Epidermal melanocyte (primary cell): Measurements from ENCODE around the gene UGT2B7.
"Not testable (repeated sequence)": the region's sequence is repeated elsewhere in the genome, so short reads cannot be mapped to it uniquely, and the experiment has no call there.

Experiments
- DNase-seq: peaks from one replicate; pipeline ENCODE4 v3.0.0; 2011; ENCODE audit warnings: low spot score; ENCODE audit not compliant: insufficient read length

The UGT2B7 gene

DNA sequence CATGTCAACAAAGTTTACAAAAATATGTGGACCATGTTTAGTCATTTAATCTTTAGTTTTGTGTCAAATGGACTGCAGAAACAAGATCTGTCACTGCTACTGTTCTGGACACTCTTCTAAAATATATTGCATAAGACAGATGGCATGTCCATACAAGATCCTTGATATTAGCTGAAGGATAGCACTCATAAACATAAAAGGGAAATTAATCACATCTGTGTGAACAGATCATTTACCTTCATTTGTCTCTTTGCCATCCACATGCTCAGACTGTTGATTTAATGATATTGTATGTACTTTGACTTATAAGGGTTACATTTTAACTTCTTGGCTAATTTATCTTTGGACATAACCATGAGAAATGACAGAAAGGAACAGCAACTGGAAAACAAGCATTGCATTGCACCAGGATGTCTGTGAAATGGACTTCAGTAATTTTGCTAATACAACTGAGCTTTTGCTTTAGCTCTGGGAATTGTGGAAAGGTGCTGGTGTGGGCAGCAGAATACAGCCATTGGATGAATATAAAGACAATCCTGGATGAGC is at the start of gene UGT2B7:
Gene UGT2B7, plus strand, starts transcription at position 364 of the 546 bp plus-strand sequence. Its CDS starts 47 bp downstream, at position 411.
- DNase-seq: no peak

DNA sequence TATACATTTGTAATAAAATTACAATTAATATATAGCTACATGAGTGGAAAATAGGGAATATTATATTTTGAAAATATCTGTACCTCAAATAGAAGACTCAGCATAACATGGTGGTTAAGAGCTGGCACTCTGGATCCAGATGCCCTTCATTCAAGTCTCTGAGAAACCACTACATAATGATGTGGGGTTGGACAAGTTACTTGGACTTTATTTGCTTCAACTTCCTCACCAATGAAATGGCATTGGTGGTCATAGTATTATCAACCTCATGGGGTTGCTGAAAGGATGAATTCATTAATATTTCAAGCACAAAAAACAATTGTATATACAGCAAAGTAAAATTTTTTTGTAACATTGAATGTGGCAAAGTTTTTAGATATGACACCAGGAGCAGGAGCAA is 46.4 kb upstream of the UGT2B7 start:
- no peak for DNase-seq

DNA sequence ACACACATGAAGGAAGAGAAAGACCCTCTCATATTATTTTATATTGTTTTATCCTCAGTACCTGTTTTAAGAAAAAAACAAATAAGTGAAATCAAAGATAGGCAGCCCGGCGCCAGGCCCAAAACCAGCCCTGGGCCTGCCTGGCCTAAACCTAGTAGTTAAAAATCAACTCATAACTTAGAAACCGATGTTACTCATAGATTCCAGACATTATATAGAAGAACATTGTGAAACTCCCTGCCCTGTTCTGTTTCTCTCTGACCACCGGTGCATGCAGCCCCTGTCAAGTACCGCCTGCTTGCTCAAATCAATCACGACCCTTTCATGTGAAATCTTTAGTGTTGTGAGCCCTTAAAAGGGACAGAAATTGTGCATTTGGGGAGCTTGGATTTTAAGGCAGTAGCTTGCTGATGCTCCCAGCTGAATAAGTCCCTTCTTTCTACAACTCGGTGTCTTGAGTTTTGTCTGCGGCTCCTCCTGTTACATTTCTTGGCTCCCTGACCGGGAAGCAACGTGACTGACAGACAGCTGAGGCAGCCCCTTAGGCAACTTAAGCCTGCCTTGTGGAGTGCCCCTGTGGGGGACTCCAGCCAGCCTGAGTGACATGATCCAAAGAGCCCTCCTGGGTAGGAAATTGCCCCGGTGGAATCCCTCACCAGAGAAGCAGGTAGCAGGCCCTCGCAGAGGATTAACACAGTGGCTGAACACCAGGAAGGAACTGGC is 45.3 kb upstream of the UGT2B7 start:
- DNase-seq: not testable (repeated sequence)

DNA sequence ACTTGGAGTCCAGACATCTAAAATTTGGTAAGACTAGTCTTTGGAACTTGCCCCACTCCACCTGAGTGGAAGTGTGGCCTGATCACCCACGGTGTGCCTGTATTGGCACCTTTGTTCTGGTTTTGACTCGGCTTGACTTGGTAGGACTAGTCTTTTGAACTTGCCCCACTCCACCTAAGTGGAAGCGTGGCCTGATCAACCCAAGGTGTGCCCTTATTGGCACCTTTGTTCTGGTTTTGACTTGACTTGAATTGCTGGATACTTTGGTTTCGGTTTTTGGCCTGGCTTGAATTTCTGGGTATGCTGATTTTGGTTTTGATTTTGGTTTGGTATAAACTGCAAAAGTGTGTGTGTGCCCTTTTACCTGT is 44.7 kb upstream of the UGT2B7 start:
- DNase-seq: no peak

DNA sequence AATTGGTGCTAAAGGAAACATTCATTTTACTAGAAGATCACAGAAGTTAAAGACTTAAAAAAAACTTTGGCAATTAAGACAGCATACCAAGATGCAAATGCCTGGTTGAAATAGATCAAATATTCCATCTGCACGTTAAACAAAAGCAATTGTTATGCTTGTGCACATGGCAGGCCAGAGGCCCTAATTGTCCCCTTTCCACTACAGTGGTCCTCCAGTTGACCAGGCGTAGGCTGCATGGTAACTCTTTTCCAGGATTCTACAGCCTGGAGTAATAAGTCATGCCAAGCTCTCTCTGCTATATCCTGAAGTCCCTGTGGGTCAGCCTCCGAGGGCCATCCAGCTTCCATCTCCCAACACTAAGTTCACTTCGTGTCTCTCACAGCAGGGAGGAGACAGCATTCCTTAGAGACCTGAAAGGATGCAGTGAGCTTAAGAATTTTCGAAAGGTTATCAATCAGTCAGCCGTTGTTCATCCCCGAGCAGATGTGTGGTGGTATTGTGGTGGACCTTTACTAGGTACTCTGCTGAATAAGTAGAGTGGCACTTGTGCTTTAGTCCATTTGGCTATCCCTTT is 42.9 kb upstream of the UGT2B7 start:
- not testable (repeated sequence) for DNase-seq

DNA sequence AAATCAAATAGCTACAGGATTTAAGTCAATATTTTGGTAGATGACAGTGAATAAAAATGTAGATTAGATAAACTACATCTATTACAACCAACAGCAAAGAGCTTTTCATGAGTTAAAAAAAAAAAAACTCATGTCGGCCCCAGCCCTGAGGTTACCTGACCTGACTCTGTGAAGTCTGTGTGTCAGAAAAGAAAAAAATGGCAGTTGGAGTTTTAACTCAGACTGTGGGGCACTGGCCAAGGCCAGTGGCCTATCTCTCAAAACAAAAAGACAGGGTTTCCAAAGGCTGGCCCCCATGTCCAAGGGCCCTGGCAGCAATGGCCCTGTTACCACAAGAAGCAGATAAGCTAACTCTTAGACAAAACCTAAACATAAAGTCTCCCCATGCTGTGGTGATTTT is 42.2 kb upstream of the UGT2B7 start:
- DNase-seq: not testable (repeated sequence)

DNA sequence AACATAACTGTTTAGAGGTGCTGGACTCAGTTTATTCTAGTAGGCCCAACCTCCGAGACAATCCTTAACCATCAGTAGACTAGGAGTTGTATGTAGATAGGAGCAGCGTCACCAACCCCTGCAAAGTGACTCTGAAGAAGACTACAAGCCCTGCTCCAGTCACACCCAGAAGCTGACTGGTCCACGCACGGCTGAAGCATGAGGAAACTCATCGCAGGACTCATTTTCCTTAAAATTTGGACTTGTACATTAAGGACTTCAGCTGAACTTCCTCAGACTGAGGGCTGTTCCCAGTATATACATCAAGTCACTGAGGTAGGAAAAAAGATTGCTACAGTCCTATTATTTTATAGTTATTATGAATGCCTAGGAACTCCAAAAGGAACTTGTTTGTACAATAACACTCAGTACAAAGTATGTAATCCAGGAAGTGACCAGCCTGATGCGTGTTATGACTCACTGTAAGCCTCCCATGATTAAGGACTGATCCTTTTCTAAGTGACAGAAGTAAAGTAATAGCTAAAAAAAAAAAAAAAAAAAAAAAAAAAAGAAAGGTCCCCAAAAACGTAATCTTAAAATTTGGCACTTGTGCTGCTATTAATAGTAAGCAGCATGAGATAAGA is 41.6 kb upstream of the UGT2B7 start:
- DNase-seq: no peak

DNA sequence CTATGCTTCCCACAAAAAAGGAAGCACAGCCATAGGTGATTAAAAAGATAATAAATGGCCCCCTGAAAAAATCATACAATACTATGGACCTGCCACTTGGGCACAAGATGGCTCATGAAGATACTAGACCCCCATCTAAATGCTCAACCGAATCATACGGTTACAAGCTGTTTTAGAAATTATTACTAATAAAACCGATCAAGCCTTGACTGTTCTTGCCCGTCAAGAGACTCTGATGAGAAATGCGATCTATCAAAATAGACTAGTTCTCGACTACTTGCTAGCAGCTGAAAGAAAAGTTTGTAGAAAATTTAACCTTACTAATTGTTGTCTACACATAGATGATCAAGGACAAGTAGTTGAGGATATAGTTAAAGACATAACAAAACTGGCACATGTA is 40.1 kb upstream of the UGT2B7 start:
- DNase-seq: no peak

DNA sequence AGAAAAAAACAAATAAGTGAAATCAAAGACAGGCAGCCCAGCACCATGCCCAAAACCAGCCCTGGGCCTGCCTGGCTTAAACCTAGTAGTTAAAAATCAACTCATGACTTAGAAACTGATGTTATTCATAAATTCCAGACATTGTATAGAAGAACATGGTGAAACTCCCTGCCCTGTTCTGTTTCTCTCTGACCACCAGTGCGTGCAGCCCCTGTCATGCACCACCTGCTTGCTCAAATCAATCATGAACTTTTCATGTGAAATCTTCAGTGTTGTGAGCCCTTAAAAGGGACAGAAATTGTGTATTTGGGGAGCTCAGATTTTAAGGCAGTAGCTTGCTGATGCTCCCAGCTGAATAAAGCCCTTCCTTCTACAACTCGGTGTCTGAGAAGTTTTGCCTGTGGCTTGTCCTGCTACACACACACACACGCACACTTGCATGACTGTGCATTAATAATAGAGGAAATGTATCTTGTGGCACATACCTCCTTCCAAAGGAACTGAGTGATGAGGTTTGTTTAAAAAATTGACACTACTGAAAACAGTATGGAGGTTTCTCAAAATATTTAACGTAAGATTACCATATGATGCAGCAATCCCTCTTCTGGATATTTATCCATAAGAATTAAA is 39.2 kb upstream of the UGT2B7 start:
- DNase-seq: no peak

DNA sequence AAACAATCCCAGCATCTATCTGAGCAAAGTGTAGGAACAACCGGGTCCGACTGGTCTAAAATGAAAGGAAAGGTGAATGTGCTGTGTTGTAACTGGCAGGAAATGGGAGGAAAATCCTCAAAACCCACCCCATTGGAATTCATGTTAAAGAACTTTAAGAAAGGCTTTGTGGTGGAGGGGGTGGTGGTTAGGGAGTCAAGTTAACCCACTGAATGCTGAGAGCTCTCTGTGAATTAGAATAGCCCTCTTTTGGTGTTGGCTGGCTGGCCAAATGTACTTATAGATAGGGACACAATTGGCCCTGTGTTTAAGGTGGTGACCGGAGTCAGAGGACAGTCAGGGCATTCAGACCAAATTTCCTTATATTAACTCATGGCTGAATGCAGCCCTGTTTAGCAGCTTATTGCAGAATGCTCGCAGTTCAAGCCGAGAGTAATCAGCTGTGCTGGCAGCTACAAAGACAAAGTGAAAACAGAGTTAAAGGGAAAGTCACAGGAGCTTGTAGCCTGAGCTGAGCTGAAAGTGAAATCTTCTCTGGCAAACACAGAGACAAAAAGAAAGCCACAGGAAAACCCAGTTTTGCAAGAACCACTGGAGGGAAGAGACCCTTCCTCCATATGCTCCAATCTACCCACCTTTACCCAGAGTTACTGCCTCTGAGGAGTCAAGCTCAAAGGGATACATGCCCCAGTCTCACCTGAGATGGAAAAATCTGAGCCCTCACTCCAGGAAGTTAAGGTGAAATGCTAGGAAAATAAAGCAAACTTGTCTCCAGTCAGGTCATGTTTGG is 38.5 kb upstream of the UGT2B7 start:
- peak; percentile 23 for DNase-seq

DNA sequence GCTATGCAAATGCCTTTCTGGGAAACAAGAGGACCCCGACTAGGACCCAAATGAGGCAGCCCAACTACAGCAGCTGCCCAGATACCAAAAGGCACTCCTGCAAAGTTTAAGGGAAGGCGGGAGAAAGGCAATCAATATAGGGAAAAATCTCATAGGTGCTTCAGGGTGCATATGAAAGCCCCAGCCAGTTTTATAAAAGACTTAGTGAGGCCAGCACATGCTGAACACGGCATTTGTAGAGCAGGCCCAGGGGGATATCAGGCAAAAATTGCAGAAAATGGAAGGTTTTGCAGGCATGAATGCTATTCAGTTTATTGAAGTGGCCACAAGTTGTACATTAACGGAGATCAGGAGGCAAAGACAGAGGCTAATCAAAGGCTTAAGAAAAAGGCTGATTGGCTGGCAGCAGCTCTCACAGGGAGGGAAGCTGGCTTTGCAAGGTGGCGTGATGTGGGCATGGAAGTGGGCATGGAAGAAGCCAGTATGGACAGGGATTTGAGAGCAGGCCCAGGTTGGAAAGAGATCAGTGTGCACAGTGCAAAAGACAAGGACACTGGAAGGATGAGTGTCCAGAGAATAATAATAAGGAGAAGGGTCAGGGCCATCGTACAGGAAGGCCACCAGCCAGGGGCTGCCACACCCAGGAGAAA is 37.7 kb upstream of the UGT2B7 start:
- DNase-seq: no peak

DNA sequence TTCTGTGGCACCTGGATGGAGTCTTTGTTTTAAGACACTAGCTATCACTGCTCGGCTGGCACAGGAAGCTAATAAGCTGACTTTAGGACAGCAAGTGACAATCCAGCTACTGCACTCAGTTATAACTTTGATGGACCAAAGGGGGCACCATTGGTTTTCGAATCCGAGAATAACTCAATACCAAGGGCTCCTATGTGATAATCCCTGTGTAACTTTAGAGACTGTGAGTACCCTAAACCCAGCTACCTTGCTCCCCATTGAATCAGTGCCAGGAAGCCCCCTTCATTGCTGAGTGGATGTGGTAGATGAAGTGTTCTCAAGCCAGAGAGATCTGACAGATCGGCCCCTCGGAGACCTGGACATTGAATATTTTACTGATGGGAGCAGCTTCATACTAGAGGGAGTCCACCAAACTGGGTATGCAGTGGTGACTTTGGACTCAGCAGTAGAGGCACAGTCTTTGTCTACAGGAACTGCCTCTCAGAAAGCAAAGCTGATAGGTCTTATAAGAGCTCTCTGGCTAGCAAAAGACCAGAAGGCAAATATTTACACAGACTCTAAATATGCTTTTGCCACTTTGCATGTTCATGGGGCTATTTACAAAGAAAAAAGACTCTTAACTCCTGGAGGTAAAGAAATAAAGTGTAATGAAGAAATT is 35.5 kb upstream of the UGT2B7 start:
- DNase-seq: no peak

DNA sequence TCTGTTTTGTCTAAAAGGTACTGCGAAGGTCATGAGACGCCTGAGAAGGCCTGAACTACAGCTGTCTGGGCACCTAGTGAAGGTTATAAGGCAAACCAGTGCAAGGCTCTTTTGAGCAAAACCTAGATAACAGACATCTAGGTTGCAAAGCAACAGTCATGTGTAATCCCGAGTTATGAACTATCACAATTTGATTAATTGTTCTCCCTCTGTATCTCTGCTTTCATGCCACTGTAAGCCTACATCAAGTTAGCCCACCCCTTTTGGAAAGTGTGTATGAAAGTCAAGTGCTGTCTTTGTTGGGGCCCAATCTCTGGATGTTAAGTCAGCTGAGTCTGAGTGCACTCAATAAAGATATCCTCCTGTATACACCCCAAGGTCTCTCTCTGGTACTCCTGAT is 31.9 kb upstream of the UGT2B7 start:
- DNase-seq: no peak

DNA sequence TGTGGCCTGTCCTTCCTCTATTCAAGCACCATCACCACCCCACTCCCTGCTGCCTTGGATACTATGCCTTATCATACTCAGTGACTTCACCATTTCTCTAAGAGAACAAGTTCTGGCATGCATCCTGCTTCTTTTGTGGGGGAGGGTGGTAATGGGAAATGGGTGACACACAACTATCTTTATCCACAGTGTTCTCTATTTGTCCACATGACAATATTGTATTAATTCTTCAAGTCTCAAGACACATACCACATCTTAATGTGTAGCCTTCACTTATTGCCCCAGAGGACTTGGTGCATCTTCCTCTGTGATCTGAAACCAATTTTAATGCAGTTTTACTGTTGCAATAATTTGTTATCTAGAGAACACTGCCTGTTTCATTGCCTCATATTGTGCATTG is 29.3 kb upstream of the UGT2B7 start:
- DNase-seq: no peak

DNA sequence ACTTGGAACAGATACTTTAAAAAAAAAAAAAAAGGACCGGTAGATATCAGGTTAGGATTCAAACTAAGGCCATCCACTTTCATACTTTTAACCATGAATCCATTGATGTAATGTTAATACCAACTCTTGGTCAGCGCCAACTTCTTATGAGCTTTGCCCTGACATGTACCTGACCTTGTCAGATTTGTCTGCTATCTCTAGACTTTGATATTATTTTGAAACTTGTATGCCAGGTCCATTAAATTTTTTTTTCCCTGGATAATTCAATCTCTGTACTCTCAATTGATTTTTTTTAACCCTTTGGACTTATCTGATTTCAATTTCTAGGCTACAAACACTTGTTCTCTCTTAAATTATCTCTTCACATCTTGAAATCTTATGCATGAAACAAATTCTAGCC is 27.2 kb upstream of the UGT2B7 start:
- DNase-seq: no peak

DNA sequence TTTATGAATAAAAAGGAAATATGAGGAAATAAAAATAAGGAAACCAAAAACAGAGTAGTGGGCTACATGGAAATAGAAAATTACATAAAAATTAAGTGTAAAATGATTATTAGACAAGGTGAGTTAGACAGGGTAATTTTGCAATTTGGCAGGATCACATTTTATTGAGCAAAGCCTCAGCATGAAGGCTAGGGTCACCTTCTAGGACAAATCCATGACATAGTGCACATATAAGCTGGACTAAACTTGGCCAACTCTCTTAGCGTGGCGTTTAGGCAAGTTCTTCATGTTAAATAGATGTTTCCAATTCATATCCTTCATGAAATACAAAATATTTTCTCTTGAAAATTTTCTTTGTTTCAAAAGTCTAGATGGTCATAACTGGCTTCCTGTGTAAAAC is 25.7 kb upstream of the UGT2B7 start:
- DNase-seq: no peak

DNA sequence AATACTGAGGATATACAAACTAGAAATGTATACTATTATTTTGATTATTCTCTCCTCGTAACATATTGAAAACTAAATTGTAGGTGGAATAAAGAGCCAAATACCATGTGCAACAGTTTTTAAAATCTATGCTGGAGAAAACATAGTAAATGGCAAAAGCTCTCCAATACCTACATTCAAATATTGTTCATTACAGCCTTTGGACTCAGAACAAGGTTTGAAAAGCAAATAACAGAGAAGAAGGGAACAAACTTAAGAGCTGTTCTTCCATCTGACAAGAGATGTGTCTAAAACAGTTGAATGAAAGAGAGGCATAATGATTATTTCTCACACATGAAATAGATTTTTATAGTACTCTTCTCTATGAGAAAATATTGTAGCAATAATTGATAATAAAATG is 25.0 kb upstream of the UGT2B7 start:
- DNase-seq: no peak

DNA sequence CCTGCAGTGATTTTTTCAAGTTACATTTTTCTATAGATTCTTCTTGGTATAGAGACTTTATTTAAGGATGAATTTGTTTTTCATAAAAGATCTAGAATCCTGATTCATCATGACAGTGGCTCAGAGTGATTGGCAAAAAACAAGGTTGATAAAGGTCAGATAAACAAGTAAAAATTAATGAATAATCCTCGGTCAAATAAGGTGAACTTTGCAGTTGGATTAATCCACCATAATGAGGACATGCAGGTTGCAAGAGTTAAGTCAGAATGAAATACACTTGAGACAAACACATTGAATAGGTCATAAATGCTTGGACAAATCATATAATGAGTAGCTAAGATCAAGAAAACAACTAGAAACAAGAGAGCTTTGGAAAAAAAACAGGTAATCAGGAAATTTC is 22.9 kb upstream of the UGT2B7 start:
- no peak for DNase-seq

DNA sequence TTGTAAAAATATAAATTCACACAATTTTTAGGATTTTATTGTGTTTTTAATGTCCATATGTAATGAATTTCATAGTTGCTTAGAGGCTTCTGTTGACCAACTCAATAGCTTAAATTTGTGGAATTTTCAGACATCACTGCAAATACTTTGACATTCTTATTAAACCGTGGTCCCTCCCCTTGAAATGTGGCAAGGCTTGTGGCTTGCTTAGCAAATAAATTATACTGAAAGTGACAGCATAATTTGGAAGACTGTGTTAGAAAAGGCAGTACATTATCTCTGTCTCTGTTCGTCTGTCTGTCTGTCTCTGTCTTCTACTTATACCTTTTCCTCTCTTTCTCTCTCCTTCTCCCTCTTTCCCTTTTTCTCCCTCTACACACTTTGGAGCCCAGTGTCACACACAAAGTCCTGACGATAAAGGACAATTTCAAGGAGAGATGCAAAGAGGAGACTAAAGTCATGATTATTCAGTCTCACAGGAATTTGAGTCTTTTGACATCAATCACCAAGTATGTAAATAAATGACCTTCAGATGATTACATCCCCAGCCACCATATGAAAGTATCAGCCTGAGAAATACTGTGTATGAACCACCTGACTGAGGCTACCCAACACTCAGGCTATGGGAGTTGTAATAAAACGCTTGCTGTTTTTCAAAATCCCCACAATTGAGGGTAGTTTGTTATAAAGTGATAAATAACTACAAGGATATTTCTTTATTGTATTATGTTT is 21.0 kb upstream of the UGT2B7 start:
- no peak for DNase-seq

DNA sequence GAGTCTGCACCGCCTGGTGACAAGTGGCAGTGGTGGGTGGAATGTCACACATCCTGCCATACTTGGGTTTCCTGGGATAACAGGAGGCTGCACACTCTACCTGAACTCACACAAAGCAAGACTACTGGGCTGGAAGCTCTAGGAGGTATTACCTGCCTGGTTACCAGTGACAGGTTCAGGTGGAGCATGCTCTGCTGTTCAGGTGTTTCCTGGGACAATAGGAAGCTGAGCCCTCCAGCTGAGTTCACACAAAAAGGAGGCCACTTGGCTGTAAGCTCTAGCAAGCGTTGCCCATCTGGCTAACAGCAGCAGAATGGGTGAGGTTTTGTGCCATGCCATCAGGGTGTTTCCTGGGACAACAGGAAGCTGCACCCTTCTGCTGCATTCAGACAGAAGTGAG is 17.4 kb upstream of the UGT2B7 start:
- DNase-seq: no peak
